HUES6 (cell line): ENCODE results near the gene SEMA6B.

Source experiments
- H3K27ac ChIP-seq: 2 replicates; pipeline ENCODE4 v1.7.0; 2013; ENCODE audit warnings: low read depth, mild to moderate bottlenecking, low read length, inconsistent platforms
- H3K27me3 ChIP-seq: 2 replicates; pipeline ENCODE4 v1.6.1; 2013; ENCODE audit warnings: low read length; ENCODE audit not compliant: control insufficient read depth, insufficient read depth
- H3K36me3 ChIP-seq: 2 replicates; pipeline ENCODE4 v1.6.1; 2013; ENCODE audit warnings: low read length; ENCODE audit not compliant: control insufficient read depth, insufficient read depth
- H3K4me1 ChIP-seq: 2 replicates; pipeline ENCODE4 v1.6.1; 2013; ENCODE audit warnings: low read length; ENCODE audit not compliant: control insufficient read depth, insufficient read depth
- H3K4me3 ChIP-seq: 2 replicates; pipeline ENCODE4 v1.5.1; 2013; ENCODE audit warnings: low read depth, low read length
- H3K9ac ChIP-seq: one replicate; pipeline ENCODE4 v1.6.1; 2013; ENCODE audit warnings: mild to moderate bottlenecking, low read length
- H3K9me3 ChIP-seq: 2 replicates; pipeline ENCODE4 v1.6.1; 2013; ENCODE audit warnings: low read depth, low read length; ENCODE audit not compliant: control insufficient read depth, insufficient read depth

Gene SEMA6B

DNA sequence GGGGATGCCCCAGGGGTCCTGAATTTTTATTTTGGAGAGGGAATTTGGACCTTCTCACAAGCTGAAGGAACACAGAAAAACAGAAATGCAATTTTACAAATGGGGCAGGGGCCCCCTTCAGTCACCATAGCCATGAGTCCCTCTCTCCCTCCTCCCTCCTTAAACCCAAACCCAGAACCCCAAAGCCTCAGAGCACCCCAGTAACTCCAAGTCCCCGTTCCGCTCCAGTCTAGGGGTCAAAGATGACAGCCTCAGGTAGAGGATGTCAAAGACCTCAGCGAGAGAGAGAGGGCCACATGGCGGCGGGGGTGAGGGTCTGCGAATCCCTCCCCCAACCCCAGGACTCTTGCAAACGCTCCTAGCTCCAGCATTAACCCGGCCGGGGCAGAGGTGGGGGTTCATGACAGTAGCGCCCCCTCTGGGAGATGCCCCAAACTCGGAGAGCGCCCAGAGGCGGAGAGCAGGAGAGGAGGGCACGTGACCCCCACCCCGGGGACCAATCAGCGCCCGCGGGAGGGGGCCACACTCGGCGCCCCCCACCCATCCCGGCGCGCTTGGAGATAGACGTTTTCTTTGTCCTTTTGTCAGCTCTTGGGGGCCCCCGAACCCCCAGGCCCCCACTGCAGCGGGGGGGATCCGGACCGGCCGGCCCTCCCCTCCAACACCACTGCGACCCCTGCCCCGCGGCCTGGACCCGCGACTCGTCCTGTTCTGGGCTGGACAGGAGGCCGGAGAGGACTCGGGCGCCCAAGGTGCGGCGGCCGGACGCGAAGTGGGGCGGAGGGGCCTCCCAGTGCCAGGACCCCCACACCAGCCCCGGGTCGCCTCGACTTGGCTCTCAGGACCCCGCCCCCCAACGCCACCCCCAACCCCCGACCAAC is 20.8 kb upstream of the SEMA6B start:
- Histone ChIP-seq H3K9me3 (no peaks in the 10 kb centered on the region), H3K27me3 (peaks cover 32% of the 10 kb centered on the region), H3K4me3 (peak overlapping the region; percentile 68), H3K4me1 (peaks cover 25% of the 10 kb centered on the region), H3K9ac (no peak overlapping the region), H3K27ac (no peak overlapping the region), H3K36me3 (no peaks in the 10 kb centered on the region)

DNA sequence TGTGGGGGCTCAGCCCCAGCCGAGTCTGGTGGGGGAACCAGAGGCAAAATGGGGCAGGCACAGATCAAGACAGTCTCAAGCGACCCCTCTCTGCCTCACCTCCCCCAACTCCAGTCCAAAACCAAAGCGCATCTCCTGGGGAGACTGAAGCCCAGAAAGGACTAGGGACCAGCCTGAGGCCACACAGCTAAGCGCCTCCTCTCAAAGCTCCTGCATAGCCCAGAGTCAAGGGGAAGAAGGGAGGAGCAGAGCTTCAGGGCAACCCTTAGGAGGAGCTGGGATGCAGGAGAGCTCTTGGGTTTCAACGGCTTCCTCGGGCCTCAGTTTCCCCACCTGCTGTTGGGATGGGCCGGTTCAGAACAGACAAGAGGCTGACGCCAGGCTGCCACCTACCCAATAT is 19.9 kb upstream of the SEMA6B start:
- Histone ChIP-seq H3K27me3 (peaks cover 28% of the 10 kb centered on the region), H3K4me1 (peaks cover 26% of the 10 kb centered on the region), H3K9ac (no peak overlapping the region), H3K27ac (no peak overlapping the region), H3K36me3 (no peaks in the 10 kb centered on the region), H3K9me3 (no peaks in the 10 kb centered on the region), H3K4me3 (no peak overlapping the region)

- H3K4me3 ChIP-seq: no peak overlapping the region
Measured at GRCh38 chr19:4578552-4579248, 19.2 kb upstream of the SEMA6B start.

GRCh38 chr19:4577020-4577782 is 17.7 kb upstream of the SEMA6B start:
- Histone ChIP-seq H3K4me3 (no peak overlapping the region), H3K9ac (no peak overlapping the region), H3K27ac (no peak overlapping the region), H3K36me3 (no peaks in the 10 kb centered on the region), H3K4me1 (peaks cover 24% of the 10 kb centered on the region; the same call in 1 of the 2 replicates), H3K9me3 (no peaks in the 10 kb centered on the region), H3K27me3 (peaks cover 22% of the 10 kb centered on the region)

More at GRCh38 chr19:4578552-4579248, 19.2 kb upstream of the SEMA6B start:
- Histone ChIP-seq H3K27ac (no peak overlapping the region), H3K27me3 (peaks cover 28% of the 10 kb centered on the region), H3K4me1 (peaks cover 26% of the 10 kb centered on the region; the same call in 1 of the 2 replicates), H3K36me3 (no peaks in the 10 kb centered on the region), H3K9me3 (no peaks in the 10 kb centered on the region), H3K9ac (no peak overlapping the region)

- Histone ChIP-seq H3K27me3 (peaks cover 16% of the 10 kb centered on the region; the same call in 1 of the 2 replicates), H3K4me1 (peaks cover 21% of the 10 kb centered on the region; the same call in 1 of the 2 replicates), H3K36me3 (no peaks in the 10 kb centered on the region), H3K27ac (peak overlapping the region; percentile 92; the same call in 1 of the 2 replicates), H3K9ac (peak overlapping the region; percentile 83), H3K4me3 (peak overlapping the region; percentile 40; the same call in 1 of the 2 replicates), H3K9me3 (no peaks in the 10 kb centered on the region)
Measured at GRCh38 chr19:4576016-4576933, 16.8 kb upstream of the SEMA6B start.

DNA sequence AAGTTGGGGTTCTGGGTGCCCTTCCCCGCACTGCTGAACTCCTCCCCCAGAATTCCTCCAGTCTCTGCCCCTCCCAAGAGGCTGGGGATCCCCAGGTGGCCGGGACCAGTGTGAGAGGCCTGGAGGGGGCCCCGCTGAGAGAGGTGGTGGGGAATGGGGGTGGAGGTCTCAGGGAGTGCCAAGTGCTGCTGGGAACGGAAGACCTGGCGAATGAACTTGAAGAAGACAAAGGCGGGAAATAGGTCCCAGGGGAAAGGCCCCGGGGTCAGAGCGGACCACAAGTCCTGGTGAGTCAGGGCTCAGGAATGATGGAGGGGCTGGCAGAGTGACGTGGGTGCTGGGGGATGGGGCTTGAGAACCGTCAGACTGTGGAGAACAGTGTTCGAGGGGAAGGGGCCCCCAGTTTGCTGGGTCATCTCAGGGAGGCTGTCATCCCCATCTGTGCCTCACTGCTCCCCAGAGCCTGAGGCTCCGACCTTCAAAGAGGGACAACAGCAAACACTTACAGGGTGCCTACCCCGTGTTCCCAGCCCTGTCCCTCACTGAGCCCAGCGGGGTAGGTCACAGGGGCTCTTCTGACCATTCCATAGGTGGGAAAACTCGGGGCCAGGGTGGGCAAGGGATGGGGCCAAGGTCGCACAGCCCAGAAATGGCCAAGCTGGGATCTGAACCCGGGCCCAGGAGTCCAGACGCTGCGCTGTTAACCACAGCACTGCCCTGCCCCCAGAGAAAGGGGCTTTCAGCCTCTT is 16.0 kb upstream of the SEMA6B start:
- Histone ChIP-seq H3K9me3 (no peaks in the 10 kb centered on the region), H3K4me3 (peak overlapping the region; percentile 40; the same call in 1 of the 2 replicates), H3K36me3 (no peaks in the 10 kb centered on the region), H3K27me3 (peaks cover 15% of the 10 kb centered on the region; the same call in 1 of the 2 replicates), H3K4me1 (peaks cover 21% of the 10 kb centered on the region; the same call in 1 of the 2 replicates), H3K27ac (peak overlapping the region; percentile 92), H3K9ac (peak overlapping the region; percentile 83)

DNA sequence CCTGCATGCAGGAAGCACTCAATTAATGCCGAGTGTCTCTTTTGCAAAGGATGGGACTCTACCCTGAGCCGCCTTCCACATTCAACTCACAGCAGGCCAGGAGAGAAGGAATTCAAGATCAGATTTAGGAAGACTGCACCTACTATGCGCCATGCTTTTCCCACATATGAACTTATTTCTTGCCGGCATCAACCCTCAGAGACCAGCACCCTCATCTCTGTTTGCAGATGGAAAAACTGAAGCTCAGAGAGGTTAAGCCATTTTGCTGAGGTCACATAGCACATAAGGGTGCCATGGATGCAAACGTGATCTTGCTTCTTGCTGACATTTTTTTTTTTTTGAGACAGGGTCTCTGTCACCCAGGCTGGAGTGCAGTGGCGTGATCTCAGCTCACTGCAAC is 14.2 kb upstream of the SEMA6B start:
- no peak overlapping the region for H3K4me3 ChIP-seq
- no peak overlapping the region for H3K27ac ChIP-seq
- H3K9ac ChIP-seq: no peak overlapping the region
- no peaks in the 10 kb centered on the region for H3K9me3 ChIP-seq
- no peaks in the 10 kb centered on the region for H3K27me3 ChIP-seq
- H3K36me3 ChIP-seq: no peaks in the 10 kb centered on the region
- H3K4me1 ChIP-seq: peaks cover 18% of the 10 kb centered on the region; the same call in 1 of the 2 replicates

- Histone ChIP-seq H3K4me1 (peaks cover 14% of the 10 kb centered on the region; the same call in 1 of the 2 replicates), H3K36me3 (no peaks in the 10 kb centered on the region), H3K9me3 (no peaks in the 10 kb centered on the region), H3K27me3 (no peaks in the 10 kb centered on the region), H3K27ac (no peak overlapping the region), H3K9ac (no peak overlapping the region), H3K4me3 (no peak overlapping the region)
Measured at GRCh38 chr19:4571305-4571917, 11.9 kb upstream of the SEMA6B start.

DNA sequence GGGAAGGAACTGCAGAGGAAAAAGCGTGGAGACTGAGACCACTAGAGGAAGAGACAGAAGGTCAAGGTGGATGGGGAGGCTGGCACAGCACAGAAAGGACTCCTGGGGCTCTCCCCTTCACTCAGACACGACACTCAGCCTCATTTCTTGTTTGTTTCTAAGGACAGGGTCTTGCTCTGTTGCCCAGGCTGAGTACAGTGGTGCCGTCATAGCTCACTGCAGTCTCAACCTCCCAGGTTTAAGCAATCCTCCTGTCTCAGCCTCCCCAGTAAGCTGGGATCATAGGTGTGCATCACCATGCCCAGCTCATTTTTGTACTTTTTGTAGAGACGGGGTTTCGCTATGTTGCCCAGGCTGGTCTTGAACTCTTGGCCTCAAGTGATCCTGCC is 11.4 kb upstream of the SEMA6B start:
- H3K4me3 ChIP-seq: no peak overlapping the region
- no peaks in the 10 kb centered on the region for H3K36me3 ChIP-seq

More for the DNA sequence above, 11.4 kb upstream of the SEMA6B start:
- Histone ChIP-seq H3K9me3 (no peaks in the 10 kb centered on the region), H3K27ac (no peak overlapping the region), H3K4me1 (peaks cover 14% of the 10 kb centered on the region; the same call in 1 of the 2 replicates), H3K27me3 (no peaks in the 10 kb centered on the region), H3K9ac (no peak overlapping the region)
